Suprapubic skin (tissue), 3 donors: ENCODE results near the gene TUBA1A.

ENCODE experiments used
- POLR2A ChIP-seq, 2 donors: fragments of 450-650 bp; IDR thresholded peaks; one replicate each; pipeline ENCODE4 v1.6.1; 2017; ENCODE audit warnings: antibody characterized with exemption in 2 of 2, mild to moderate bottlenecking in 2 of 2, moderate library complexity in 2 of 2
- TF ChIP-seq, protein P1 (sequence below), 2 donors: fragments of 200-600 bp in 1 of 2; fragments of 450-650 bp in 1 of 2; sonication (generic) in 1 of 2; IDR thresholded peaks; one replicate each; pipeline ENCODE4 v1.5.1; 2016 to 2019; ENCODE audit warnings: antibody characterized with exemption in 2 of 2, mild to moderate bottlenecking in 1 of 2, moderate library complexity in 1 of 2

- TF ChIP-seq, protein P1, sequence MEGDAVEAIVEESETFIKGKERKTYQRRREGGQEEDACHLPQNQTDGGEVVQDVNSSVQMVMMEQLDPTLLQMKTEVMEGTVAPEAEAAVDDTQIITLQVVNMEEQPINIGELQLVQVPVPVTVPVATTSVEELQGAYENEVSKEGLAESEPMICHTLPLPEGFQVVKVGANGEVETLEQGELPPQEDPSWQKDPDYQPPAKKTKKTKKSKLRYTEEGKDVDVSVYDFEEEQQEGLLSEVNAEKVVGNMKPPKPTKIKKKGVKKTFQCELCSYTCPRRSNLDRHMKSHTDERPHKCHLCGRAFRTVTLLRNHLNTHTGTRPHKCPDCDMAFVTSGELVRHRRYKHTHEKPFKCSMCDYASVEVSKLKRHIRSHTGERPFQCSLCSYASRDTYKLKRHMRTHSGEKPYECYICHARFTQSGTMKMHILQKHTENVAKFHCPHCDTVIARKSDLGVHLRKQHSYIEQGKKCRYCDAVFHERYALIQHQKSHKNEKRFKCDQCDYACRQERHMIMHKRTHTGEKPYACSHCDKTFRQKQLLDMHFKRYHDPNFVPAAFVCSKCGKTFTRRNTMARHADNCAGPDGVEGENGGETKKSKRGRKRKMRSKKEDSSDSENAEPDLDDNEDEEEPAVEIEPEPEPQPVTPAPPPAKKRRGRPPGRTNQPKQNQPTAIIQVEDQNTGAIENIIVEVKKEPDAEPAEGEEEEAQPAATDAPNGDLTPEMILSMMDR (IDR thresholded peaks at IDR 0.05), result no peak
- TF ChIP-seq POLR2A (IDR thresholded peaks at IDR 0.05), result no peak
Measured at GRCh38 chr12:49231878-49232655, 43.2 kb upstream of the TUBA1A start.
